GM21526 (cell line): ENCODE measurements around the gene SCAND1.
"Not testable (repeated sequence)": the region's sequence is repeated elsewhere in the genome, so short reads cannot be mapped to it uniquely, and the experiment has no call there.

Experiments used
- ATAC-seq: cut with Tn5 transposase; IDR thresholded peaks from one replicate; pipeline ENCODE4 v1.9.1; 2021; ENCODE audit warnings: moderate library complexity; ENCODE audit not compliant: unreplicated experiment, low FRiP score

The SCAND1 gene

DNA sequence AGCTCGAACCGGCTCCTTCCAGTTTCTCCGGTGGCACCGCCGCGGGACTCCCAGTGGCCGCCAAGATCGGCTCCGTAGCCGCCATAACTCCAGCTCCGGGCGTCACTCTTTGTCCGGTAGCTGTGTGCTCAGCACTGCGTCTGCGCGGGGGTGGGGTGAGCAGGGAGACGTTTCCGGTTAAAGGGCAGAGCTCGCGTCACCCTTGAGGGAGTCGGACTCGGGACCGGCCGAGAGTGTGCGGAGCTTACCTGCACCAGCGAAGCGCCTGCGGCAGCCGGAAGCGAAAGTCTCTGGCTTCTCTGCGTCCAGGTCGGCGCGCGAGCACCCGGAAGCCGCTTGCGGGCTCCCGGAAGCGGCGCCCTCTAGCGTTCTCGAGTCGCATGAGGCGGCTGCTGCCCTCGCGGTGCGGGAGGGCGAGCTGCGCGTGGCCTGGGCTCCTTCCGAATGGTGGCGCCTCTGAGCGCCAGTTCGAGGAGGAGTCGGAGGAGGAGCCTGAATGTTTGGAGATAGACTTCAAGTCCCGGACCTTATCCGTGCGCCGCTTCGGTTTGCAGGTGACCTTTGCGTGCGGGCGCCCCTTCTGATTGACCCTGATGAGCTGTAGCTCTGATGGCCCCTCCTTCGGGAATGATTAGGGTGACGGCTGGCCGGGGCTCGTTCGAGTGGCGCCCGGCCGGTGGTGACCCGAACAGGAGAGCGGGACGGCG lies at the start of gene SCAND1:
Gene SCAND1 (minus strand): TSS at position 303 of the 707 bp plus-strand sequence. CDS start 218 bp downstream, at position 85.
- peak; percentile 84 for ATAC-seq

DNA sequence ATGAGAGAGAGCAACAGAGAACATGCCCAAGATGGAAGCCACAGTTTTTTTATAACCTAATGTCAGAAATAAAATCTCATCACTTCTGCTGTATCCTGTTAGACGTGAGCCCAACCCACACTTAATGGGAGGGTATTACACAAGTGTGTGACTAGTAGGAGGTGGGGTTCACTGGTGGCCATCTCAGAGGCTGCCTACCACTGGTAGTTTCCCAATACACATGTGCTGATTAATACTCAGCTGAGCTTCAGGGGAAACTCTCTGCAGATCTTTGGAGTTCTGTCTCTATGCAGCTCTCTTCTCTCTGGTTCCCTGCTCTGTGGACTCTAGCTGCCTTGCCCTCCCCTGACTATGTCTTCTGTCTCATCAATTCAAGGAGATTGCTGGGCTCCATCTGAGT lies 49.7 kb upstream of the SCAND1 start:
- ATAC-seq: no peak

DNA sequence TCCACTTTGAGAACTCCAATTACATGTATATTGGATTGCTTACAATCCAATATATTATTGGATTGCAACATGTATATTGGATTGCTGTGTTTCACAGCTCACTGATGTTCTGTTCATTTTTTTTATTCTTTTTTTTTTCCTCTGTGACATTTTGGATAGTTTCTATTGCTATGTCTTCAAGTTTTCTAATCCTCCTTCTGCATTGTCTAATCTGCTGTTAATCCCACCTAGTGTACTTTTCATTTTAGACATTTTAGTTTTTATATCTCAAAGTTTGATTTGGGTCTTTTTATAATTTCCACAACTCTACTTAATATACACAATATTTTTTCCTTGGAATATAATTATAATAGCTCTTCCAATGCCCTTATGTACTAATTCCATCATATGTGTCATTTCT lies 48.6 kb upstream of the SCAND1 start:
- ATAC-seq: no peak

DNA sequence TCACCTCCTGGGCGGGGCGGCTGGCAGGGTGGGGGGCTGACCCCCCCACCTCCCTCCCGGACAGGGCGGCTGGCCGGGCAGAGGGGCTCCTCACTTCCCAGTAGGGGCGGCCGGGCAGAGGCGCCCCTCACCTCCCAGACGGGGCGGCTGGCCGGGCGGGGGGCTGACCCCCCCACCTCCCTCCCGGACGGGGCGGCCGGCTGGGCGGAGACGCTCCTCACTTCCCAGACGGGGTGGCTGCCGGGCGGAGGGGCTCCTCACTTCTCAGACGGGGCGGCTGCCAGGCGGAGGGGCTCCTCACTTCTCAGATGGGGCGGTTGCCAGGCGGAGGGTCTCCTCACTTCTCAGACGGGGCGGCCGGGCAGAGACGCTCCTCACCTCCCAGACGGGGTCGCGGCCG lies 47.0 kb upstream of the SCAND1 start:
- not testable (repeated sequence) for ATAC-seq

DNA sequence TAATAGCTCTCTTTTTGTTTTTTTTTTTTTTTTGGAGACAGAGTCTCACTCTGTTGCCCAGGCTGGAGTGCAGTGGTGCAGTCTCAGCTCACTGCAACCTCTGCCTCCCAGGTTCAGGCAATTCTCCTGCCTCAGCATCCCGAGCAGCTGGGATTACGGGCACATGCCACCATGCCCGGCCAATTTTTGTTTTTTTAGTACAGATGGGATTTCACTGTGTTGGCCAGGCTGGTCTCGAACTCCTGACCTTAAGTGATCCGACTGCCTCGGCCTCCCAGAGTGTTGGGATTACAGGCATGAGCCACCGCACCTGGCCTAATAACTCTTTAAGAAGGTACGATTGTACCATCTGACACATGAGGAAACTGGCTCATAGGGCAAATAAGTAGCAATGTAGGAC lies 42.2 kb upstream of the SCAND1 start:
- not testable (repeated sequence) for ATAC-seq

DNA sequence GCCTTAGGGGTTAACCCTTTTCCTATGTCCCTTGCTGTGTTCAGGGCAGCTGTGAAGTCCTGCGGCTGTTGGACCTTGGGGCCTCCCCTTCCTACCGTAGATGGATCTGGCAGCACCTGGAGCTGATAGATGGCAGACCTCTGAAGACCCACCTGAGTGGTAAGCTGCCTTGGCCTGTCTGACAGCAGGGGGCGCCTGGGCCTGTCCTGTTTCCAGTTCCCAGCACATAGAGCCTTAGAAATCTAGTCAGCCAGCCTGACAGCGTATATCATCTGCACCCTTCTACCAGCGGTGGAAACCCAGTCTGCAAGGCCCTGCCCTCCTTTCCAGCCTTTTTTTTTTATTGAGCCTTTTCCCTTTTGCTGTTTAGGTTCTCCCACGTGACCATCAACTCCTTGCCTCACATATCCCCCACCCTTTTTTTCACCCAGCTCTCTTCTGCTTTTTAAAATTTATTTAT lies 40.7 kb upstream of the SCAND1 start:
- no peak for ATAC-seq

DNA sequence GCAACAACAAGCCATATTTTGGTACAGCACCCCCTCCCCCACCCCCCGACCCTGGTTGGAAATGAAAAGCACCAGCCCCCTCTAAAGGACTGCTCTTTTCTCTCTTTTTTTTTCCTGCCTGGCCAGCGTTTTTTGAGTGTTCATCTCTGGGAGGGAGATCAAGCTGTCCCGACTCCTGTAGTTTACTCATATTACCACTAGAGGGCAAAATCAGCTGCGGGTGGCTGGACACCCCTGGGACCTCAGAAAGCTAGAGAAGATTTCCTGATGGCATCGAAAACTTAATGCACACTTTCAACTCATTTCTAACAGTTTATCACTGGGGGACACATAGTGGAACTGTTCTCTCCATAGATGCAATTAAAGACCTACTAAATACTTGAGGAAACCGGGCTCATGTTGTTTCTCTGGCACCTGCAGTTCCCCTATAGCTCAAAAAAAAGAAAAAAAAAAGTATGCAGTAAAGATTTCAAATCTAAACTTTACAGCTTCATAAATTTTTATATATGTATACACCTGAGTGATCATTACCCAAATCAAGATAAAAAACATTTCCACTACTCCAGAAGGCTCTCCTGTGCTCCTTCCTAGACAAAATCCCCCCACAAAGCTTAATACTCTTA lies 38.5 kb upstream of the SCAND1 start:
- ATAC-seq: no peak

DNA sequence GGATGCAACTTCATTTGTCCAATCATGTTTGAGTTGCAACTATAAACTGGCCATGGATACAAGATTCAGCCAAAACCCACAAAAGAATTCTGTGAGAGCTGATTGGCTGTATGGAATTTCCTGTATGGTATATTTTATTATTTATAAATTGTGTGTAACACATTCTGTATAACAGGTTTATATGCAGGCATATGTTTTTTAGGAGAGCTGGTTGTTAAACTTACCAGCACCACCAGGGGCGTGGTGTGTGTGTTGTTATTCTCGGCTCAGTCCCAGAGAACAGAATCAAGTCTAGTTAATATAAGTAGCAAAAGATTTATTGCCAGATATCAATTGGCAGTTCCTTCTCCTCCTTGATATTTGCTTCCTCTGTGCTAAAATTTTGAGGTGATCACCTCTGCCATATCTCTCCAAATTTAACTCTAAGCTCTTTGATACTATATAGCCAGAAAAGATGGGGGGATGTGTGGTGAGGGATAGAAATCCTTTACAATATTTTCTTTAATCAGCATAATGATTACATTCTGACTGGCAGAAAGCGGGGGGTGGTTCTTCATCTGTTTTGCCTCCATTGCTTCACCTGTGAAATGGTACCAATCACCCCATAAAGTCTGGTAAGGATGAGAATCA lies 37.0 kb upstream of the SCAND1 start:
- no peak for ATAC-seq

DNA sequence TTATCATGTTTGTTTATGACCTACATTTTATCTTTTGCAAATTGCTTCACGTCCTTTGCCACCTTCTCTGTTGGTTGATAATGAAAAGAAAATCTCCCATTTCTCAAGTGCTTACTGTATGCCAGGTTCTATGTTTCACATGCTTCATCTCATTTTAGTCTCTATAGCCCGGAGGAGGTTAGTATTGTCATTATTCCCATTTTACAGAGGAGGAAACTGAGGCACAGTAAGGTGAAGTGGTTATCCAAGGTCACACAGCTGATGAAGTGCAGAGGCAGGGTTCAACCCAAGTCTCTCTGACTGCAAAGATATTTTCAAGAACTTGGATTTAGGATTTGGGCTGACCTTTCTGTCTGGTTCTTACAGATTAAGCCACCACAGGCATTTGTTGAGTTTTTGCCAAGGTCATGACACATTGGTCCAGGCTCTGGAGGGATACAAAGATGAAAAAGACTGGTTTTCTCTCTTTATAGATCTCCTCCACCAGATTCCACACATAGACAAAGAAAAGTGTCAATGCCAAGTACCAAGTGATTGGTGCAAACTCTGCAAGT lies 34.7 kb upstream of the SCAND1 start:
- ATAC-seq: no peak

DNA sequence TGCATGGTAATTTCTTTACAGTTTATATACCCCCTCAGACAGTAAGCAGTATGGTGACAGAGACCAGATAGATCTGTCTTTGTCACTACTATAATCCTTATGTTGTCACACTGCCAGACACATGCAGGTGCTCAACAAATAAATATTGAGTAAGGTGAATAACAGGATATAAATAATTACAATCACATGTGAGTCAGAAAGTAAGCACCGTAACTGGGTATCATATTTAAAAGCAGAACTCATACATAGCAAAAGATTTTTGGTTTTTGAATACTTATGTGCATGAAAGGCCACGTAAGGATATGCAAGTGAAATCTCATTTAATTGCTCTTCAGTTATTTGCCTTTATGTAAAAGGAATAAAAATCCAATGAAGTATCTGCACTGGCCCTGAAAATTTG lies 31.5 kb upstream of the SCAND1 start:
- no peak for ATAC-seq

DNA sequence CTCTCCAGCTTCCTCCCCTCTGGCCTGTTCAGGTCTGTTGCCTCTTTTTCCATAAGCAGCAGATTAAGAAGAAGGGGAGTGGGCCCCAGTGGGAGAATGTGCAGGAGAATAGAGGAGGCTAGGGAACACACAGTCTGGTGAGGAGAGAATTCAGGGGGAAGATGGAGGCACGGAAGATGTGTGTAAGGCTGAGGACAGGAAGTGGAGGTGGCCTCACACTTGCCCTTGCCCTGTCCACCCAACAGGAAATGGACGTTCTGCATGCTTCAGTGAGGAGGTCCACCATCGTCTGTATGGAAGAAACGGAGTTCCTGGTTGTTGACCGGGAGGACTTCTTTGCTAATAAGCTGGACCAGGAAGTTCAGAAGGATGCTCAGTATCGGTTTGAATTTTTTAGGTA lies 30.1 kb upstream of the SCAND1 start:
- ATAC-seq: no peak

DNA sequence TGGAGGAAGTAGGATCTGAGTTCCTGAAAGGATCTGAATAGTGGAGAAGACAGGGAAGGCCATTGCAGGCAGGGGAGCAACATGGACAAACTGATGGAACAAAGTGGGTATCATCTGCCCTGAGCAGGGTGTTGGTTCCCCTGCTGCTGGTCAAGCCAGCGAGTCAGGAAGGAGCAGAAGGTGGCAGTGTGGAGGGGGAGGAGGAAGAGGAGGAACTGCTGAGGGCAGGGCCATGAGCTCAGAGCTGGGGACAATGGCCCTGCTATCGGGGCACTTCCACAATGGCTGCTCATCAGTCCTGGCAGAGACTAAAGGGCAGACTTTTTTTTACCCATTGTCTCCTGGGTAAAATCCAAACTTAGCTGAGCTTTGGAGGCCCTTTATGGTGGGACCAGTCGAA lies 27.7 kb upstream of the SCAND1 start:
- ATAC-seq: no peak

DNA sequence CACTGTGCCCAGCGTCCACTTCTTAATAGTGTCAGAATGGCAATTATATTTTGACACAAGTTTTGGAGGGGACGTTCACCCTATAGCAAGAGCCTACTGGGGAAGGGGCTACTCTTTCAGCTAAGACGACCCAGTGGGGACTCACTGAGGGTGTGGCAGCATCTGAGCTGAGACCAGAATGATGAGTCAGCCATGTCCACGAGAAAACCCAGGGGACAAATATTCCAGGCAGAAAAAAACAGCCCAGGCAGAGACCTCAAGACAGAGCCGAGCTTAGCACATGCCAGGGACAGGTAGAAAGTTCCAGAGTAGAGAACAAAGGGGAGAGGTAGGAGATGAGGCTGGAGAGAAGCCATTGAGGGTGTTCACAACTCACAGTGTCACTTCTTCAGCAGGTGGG lies 25.2 kb upstream of the SCAND1 start:
- ATAC-seq: no peak

DNA sequence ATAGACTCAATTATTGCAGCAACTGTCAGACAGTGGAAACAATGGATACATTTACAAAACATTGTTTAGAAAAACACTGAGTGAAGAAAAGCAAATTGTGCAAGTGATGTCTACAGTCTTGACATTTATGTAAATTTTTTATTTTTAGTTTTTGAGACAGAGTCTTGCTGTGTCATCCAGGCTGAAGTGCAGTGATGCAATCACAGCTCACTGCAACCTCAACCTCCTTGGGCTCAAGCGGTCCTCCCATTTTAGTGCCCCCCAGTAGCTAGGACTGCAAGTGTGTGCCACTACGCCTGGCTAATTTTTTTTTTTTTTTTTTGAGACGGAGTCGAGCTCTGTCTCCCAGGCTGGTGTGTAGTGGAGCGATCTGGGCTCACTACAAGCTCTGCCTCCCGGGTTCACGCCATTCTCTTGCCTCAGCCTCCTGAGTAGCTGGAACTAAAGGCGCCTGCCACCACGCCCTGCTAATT lies 23.8 kb upstream of the SCAND1 start:
- no peak for ATAC-seq

DNA sequence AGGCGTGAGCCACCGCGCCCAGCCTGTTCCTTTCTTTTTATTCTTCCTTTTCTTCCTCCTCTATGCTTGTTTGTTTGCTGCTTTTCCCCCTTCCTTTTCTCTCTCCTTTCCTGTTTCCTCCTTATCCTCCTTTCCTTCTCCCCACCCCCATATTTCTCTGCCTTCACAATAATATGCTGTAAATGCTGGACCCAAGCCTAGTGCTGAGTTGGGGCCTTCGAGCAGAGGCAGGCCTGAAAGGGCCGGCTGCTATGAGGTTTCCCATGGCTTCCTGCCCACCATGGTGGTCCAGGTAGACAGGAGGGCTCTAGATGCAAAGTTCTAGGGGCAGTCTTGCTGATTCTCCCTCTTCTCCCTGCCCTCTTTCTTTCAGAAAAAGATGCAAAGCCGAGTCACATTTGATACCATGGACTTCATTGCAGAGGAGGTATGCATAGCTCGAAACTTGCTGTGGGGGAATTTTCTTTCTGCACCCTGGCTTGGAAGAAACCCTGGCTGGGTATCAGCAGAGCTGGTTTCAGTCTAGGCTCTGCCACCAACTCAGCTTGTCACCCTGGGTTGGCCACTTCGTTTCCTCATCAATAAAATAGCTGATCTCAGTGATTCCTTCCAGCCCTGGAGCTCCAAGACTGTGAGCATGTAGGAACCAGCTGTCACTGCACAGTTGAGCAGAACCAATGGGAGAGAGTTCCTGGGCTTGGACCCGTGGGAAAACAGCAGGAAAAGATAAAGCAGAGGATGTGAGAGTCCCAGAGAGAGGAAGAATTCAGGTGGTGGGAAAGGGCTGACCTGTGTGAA lies 21.5 kb upstream of the SCAND1 start:
- ATAC-seq: no peak

DNA sequence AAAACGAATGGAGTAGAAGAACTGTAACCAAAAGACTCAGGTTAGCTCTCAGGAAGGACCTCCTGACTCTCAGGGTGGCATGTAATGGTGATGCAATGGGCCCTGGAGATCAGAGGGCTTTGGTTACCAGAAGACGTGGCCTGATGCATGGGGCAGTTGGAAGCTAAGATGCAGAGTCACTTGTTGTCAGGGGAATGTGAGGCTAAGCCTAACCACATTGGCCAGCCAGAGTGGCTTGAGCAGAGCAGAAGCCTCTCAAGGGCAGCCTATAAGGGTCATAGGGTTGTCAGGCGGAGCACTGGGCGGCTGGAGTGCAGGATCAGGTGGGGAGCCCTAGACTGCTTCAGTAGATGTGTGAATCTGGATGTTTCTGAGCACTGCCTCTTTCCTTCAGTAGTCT lies 20.0 kb upstream of the SCAND1 start:
- ATAC-seq: no peak

DNA sequence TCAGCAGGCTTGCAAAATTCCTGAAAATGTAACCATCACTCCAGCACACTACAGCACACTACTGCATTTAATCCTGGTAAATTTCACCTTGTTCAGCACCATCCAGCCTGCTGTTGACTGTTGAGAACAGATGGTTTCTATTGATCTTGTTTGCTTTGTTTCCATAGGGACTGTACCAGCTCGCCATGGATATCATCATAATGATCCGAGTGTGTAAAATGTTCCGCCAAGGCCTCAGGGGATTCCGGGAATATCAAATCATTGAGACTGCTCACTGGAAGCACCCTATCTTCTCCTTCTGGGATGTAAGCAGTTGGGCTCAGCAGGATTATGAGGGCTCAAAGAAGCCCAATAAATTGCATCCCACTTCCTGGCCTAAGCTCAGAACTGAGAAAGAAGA lies 18.2 kb upstream of the SCAND1 start:
- no peak for ATAC-seq

DNA sequence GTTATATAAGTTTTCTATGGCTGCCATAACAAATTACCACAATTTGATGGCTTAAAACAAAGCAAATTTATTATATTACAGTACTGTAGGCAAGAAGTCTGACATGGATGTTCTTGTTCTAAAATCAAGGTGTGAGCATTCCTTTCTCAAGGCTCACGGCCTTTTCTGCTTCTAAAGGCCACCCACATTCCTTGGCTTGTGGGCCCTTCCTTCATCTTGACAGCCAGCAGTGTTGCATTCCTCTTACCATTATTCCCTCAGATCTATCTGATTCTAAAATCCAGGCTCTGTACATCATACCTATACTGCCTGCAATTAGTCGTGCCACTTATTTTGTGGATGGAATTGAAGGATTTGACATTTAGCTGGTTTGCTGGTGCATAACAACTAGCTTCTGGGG lies 17.7 kb upstream of the SCAND1 start:
- no peak for ATAC-seq

DNA sequence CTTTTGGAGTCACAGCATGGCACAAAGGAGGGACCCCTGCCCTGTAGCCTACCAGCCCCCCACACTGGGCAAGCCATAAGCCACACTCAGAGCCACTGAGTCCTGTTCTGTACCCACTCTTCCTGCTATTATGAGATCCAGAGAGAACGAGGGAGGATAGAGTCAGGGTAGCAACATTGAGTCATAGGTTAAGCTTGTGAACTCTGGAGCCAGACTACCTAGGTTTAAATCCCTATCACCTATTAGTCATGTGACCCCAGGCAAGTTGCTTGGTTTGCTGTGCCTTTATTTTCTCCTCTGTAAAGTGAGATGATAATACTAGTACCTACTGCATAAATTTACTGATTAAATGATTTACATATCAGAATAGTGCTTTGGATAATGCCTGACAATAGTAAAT lies 14.6 kb upstream of the SCAND1 start:
- no peak for ATAC-seq

DNA sequence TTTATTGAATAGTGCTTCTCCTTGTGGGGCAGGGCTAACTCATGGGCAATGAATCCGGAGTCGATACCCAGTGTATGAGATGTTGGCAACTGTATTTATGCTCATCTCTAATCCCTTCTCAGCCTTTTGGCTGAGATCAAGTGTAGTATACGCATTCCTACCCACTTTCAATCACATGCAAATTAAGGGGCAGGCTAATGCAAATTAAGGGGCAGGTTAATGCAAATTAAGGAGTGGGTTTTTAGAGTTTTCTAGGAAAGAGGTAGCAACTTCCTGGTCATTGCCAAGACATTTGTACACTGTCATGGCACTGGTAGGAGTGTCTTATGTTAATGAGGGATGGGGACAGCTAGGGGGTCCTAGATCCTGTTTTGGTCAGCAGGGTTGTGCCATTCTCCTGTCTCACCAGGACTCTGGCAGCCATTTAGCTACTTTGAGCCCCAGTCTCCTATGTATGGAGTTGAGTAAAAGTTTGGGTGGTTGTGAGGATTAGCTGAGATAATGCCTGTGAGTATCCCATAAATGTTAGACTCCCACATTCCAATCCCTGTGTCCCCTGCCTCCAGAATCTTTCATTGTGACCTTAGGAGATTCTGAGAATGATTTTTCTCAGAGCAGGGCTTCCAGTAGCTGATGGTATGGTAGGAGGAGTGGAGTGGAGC lies 13.8 kb upstream of the SCAND1 start, which contains the start of gene CNBD2:
Gene CNBD2 (plus strand): TSS at position 612 of the 662 bp plus-strand sequence. CDS start 173 bp downstream, outside the sequence.
- ATAC-seq: no peak
